Activated CD8-positive, alpha-beta T cell treated with anti-CD3 and anti-CD28 coated beads, Interleukin-2, amount 10 ng/mL, durations not matched to agents 7 days and 5 days (primary cell): ENCODE results near the gene CADPS. TPM values are rescaled to one million over a fixed set of nuclear protein-coding genes. Genes with fewer than 3 reads are reported as not detected.

Experiments used
- ATAC-seq: fragments of 150-1000 bp; cut with Tn5 transposase; one replicate; pipeline ENCODE4 v1.10.0; 2021; ENCODE audit warnings: moderate library complexity
- CTCF ChIA-PET: fragments of 350-600 bp; sonication (Branson Sonifier 250); formaldehyde crosslinking; loops from one replicate; lab custom pipeline; 2021; ENCODE audit warnings: antibody characterized with exemption; lab: Charles Lee
- POLR2A ChIA-PET: fragments of 350-600 bp; sonication (Branson Sonifier 250); formaldehyde crosslinking; loops from one replicate; lab custom pipeline; 2021; ENCODE audit warnings: antibody characterized with exemption; lab: Charles Lee
- DNase-seq: peaks from one replicate; pipeline ENCODE4 v3.0.0-alpha.2; 2020
- H3K27ac Mint-ChIP-seq: one replicate; pipeline ENCODE4 v1.8.0; 2021; ENCODE audit warnings: mild to moderate bottlenecking, mixed read lengths
- H3K27me3 Mint-ChIP-seq: one replicate; pipeline ENCODE4 v1.8.0; 2021; ENCODE audit warnings: low read depth, mixed read lengths
- H3K36me3 Mint-ChIP-seq: one replicate; pipeline ENCODE4 v1.8.0; 2021; ENCODE audit warnings: low read depth, mixed read lengths
- H3K4me1 Mint-ChIP-seq: one replicate; pipeline ENCODE4 v1.8.0; 2021; ENCODE audit warnings: low read depth, mixed read lengths
- H3K4me3 Mint-ChIP-seq: one replicate; pipeline ENCODE4 v1.8.0; 2021; ENCODE audit warnings: mild to moderate bottlenecking, mixed read lengths
- H3K9me3 Mint-ChIP-seq: one replicate; pipeline ENCODE4 v1.8.0; 2022; ENCODE audit warnings: mixed read lengths; ENCODE audit not compliant: insufficient read depth
- total RNA-seq, 2 experiments: library from RNA; stranded (reverse); gene quantifications; one replicate each; pipeline ENCODE4 v1.2.3, GENCODE V29; 2021

CADPS gene
- total RNA-seq, 2 experiments from 2014 or later: not detected

GRCh38 chr3:62795978-62796657 is 79.1 kb downstream of the CADPS start:
- ChIA-PET POLR2A (interaction anchor here (0.6 kb wide), 1 partner anchor 25 kb away, joined by 3 read pairs; no protein-coding TSS in a partner anchor), CTCF (no interaction called here)
- H3K27ac Mint-ChIP-seq: no peak overlapping the region
- no peaks in the 10 kb centered on the region for H3K9me3 Mint-ChIP-seq
- no peak overlapping the region for H3K4me3 Mint-ChIP-seq
- no peaks in the 10 kb centered on the region for H3K36me3 Mint-ChIP-seq
- no peaks in the 10 kb centered on the region for H3K4me1 Mint-ChIP-seq
- H3K27me3 Mint-ChIP-seq: no peaks in the 10 kb centered on the region
- DNase-seq (no peak), ATAC-seq (no peak)

- DNase-seq (no peak), ATAC-seq (no peak)
- no peaks in the 10 kb centered on the region for H3K36me3 Mint-ChIP-seq
- no peaks in the 10 kb centered on the region for H3K4me1 Mint-ChIP-seq
- no peaks in the 10 kb centered on the region for H3K27me3 Mint-ChIP-seq
- H3K27ac Mint-ChIP-seq: no peak overlapping the region
- H3K9me3 Mint-ChIP-seq: no peaks in the 10 kb centered on the region
- POLR2A ChIA-PET: no interaction called here
- no peak overlapping the region for H3K4me3 Mint-ChIP-seq
- CTCF ChIA-PET: no interaction called here
These were observed 81.3 kb downstream of the CADPS start for GRCh38 chr3:62793946-62794345.

- ChIA-PET POLR2A (interaction anchor here (0.7 kb wide), 1 partner anchor 371 kb away, joined by 3 read pairs; no protein-coding TSS in a partner anchor), CTCF (no interaction called here)
- no peaks in the 10 kb centered on the region for H3K36me3 Mint-ChIP-seq
- DNase-seq (no peak), ATAC-seq (no peak)
- no peak overlapping the region for H3K4me3 Mint-ChIP-seq
- no peak overlapping the region for H3K27ac Mint-ChIP-seq
- no peaks in the 10 kb centered on the region for H3K27me3 Mint-ChIP-seq
- H3K9me3 Mint-ChIP-seq: no peaks in the 10 kb centered on the region
- no peaks in the 10 kb centered on the region for H3K4me1 Mint-ChIP-seq
These were observed 89.8 kb downstream of the CADPS start for GRCh38 chr3:62785384-62785783.

GRCh38 chr3:62781121-62781520 is 94.1 kb downstream of the CADPS start:
- Mint-ChIP-seq H3K9me3 (no peaks in the 10 kb centered on the region), H3K4me3 (no peak overlapping the region), H3K27me3 (no peaks in the 10 kb centered on the region), H3K36me3 (no peaks in the 10 kb centered on the region), H3K4me1 (no peaks in the 10 kb centered on the region), H3K27ac (no peak overlapping the region)
- POLR2A ChIA-PET: no interaction called here
- DNase-seq (no peak), ATAC-seq (no peak)
- CTCF ChIA-PET: no interaction called here

GRCh38 chr3:62777674-62778073 is 97.5 kb downstream of the CADPS start:
- ChIA-PET CTCF (no interaction called here), POLR2A (no interaction called here)
- no peaks in the 10 kb centered on the region for H3K27me3 Mint-ChIP-seq
- no peak overlapping the region for H3K4me3 Mint-ChIP-seq
- ATAC-seq (no peak), DNase-seq (no peak)
- H3K4me1 Mint-ChIP-seq: no peaks in the 10 kb centered on the region
- no peak overlapping the region for H3K27ac Mint-ChIP-seq
- no peaks in the 10 kb centered on the region for H3K9me3 Mint-ChIP-seq
- H3K36me3 Mint-ChIP-seq: no peaks in the 10 kb centered on the region

- Mint-ChIP-seq H3K4me1 (no peaks in the 10 kb centered on the region), H3K27ac (no peak overlapping the region), H3K27me3 (no peaks in the 10 kb centered on the region), H3K36me3 (no peaks in the 10 kb centered on the region), H3K4me3 (no peak overlapping the region), H3K9me3 (no peaks in the 10 kb centered on the region)
- ChIA-PET POLR2A (no interaction called here), CTCF (no interaction called here)
- no peak for DNase-seq
- ATAC-seq: no peak
These were observed 98.1 kb downstream of the CADPS start for GRCh38 chr3:62777130-62777529.

GRCh38 chr3:62774221-62774620 is 101.0 kb downstream of the CADPS start:
- DNase-seq (no peak), ATAC-seq (no peak)
- H3K27me3 Mint-ChIP-seq: no peaks in the 10 kb centered on the region
- no peaks in the 10 kb centered on the region for H3K9me3 Mint-ChIP-seq
- H3K4me1 Mint-ChIP-seq: no peaks in the 10 kb centered on the region
- H3K27ac Mint-ChIP-seq: no peak overlapping the region
- no peak overlapping the region for H3K4me3 Mint-ChIP-seq
- CTCF ChIA-PET: interaction anchor here (0.7 kb wide), 1 partner anchor 450 kb away, joined by 3 read pairs; no protein-coding TSS in a partner anchor
- no peaks in the 10 kb centered on the region for H3K36me3 Mint-ChIP-seq
- POLR2A ChIA-PET: no interaction called here

- DNase-seq: no peak
- Mint-ChIP-seq H3K36me3 (no peaks in the 10 kb centered on the region), H3K27me3 (no peaks in the 10 kb centered on the region), H3K4me3 (no peak overlapping the region), H3K9me3 (no peaks in the 10 kb centered on the region), H3K4me1 (no peaks in the 10 kb centered on the region), H3K27ac (no peak overlapping the region)
- ChIA-PET POLR2A (no interaction called here), CTCF (no interaction called here)
- no peak for ATAC-seq
These were observed 103.7 kb downstream of the CADPS start for GRCh38 chr3:62771331-62772072.

- H3K4me3 Mint-ChIP-seq: no peak overlapping the region
- ATAC-seq (no peak), DNase-seq (no peak)
- H3K9me3 Mint-ChIP-seq: no peaks in the 10 kb centered on the region
- no peak overlapping the region for H3K27ac Mint-ChIP-seq
- H3K27me3 Mint-ChIP-seq: no peaks in the 10 kb centered on the region
- no peaks in the 10 kb centered on the region for H3K4me1 Mint-ChIP-seq
- H3K36me3 Mint-ChIP-seq: no peaks in the 10 kb centered on the region
- ChIA-PET CTCF (no interaction called here), POLR2A (no interaction called here)
These were observed 106.3 kb downstream of the CADPS start for GRCh38 chr3:62768896-62769295.

- H3K36me3 Mint-ChIP-seq: no peaks in the 10 kb centered on the region
- no peak overlapping the region for H3K27ac Mint-ChIP-seq
- POLR2A ChIA-PET: no interaction called here
- CTCF ChIA-PET: no interaction called here
- H3K9me3 Mint-ChIP-seq: no peaks in the 10 kb centered on the region
- H3K4me3 Mint-ChIP-seq: no peak overlapping the region
- H3K27me3 Mint-ChIP-seq: no peaks in the 10 kb centered on the region
- ATAC-seq: no peak
- no peak for DNase-seq
- no peaks in the 10 kb centered on the region for H3K4me1 Mint-ChIP-seq
These were observed 113.5 kb downstream of the CADPS start for GRCh38 chr3:62761711-62762110.

- Mint-ChIP-seq H3K4me1 (no peaks in the 10 kb centered on the region), H3K9me3 (no peaks in the 10 kb centered on the region), H3K27me3 (no peaks in the 10 kb centered on the region), H3K27ac (no peak overlapping the region), H3K4me3 (no peak overlapping the region), H3K36me3 (no peaks in the 10 kb centered on the region)
- ATAC-seq: no peak
- no peak for DNase-seq
- POLR2A ChIA-PET: no interaction called here
- CTCF ChIA-PET: no interaction called here
These were observed 113.9 kb downstream of the CADPS start for GRCh38 chr3:62761311-62761710.

GRCh38 chr3:62758296-62759066 is 116.7 kb downstream of the CADPS start:
- Mint-ChIP-seq H3K27ac (no peak overlapping the region), H3K4me1 (no peaks in the 10 kb centered on the region), H3K9me3 (no peaks in the 10 kb centered on the region), H3K4me3 (no peak overlapping the region), H3K36me3 (no peaks in the 10 kb centered on the region), H3K27me3 (no peaks in the 10 kb centered on the region)
- DNase-seq (no peak), ATAC-seq (no peak)
- ChIA-PET CTCF (no interaction called here), POLR2A (no interaction called here)
